Stomach smooth muscle (tissue), 2 donors: Measurements from ENCODE around the gene UBE2E2.

Experiments
- H3K27ac ChIP-seq: one replicate; pipeline ENCODE4 v1.7.0; 2013; ENCODE audit warnings: mild to moderate bottlenecking, low read length, inconsistent platforms
- H3K27me3 ChIP-seq, 2 donors: one replicate each; pipeline ENCODE4 v1.7.0; 2013; ENCODE audit warnings: low read length in 2 of 2; ENCODE audit not compliant: insufficient read depth in 2 of 2, control insufficient read depth in 1 of 2
- H3K36me3 ChIP-seq, 2 donors: one replicate each; pipeline ENCODE4 v1.7.0; 2013; ENCODE audit warnings: low read length in 2 of 2; ENCODE audit not compliant: control insufficient read depth in 2 of 2, insufficient read depth in 2 of 2
- H3K4me1 ChIP-seq: one replicate; pipeline ENCODE4 v1.7.0; 2013; ENCODE audit warnings: low read length; ENCODE audit not compliant: control insufficient read depth, insufficient read depth
- H3K4me3 ChIP-seq, 2 donors: one replicate each; pipeline ENCODE4 v1.7.0; 2013; ENCODE audit warnings: low read length in 2 of 2
- H3K9ac ChIP-seq, 2 donors: one replicate each; pipeline ENCODE4 v1.7.0; 2013; ENCODE audit warnings: low read length in 2 of 2, mild to moderate bottlenecking in 1 of 2
- H3K9me3 ChIP-seq, 2 donors: one replicate each; pipeline ENCODE4 v1.7.0; 2013; ENCODE audit warnings: low read length in 2 of 2; ENCODE audit not compliant: control insufficient read depth in 2 of 2
- donor health status: healthy.
- donor health status: Pancreatic carcinoma.

Gene UBE2E2

DNA sequence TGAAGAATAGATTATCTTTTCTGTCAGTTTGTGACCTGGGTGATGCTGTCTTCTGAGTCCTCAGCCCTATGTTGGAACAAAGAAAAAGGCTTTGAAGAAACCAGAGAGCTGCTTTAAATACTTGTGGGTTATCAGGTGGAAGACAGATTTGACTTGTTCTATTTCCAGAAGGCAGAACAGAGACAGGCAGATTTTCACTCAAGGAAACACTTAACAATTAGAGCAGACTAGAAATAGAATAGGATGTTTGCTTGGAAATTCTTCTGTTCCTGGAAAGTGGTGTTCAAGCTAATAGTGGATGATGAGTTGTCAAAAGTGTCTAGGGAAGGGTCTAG lies 219.4 kb downstream of the UBE2E2 start:
- no peaks in the 10 kb centered on the region for H3K27me3 ChIP-seq
- H3K9me3 ChIP-seq, result no peaks in the 10 kb centered on the region
- H3K4me1 ChIP-seq, result no peaks in the 10 kb centered on the region
- no peaks in the 10 kb centered on the region for H3K36me3 ChIP-seq
- H3K27ac ChIP-seq, result no peak overlapping the region
- no peak overlapping the region for H3K9ac ChIP-seq
- H3K4me3 ChIP-seq, result no peak overlapping the region

DNA sequence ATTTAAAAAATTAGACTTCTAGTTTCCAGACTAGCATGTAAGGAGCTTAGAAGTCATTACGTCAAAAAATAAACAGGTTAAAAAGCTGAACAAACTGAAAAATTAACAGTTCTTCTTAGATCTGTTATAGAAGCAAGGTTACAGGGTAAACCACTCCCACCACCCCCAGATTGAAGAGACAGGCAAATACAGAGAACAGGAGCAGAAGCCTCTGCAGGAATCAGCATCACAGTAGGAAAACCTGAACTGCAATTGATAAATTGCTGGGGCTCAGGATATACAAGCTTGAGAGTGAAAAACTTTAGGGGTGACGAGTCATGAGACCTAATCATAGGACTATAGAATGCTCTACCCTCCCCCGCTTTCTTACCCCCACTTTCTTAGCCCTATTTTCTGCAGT lies 222.3 kb downstream of the UBE2E2 start:
- Histone ChIP-seq H3K27ac (no peak overlapping the region), H3K9ac (no peak overlapping the region), H3K9me3 (no peaks in the 10 kb centered on the region), H3K27me3 (no peaks in the 10 kb centered on the region), H3K4me1 (no peaks in the 10 kb centered on the region), H3K36me3 (no peaks in the 10 kb centered on the region), H3K4me3 (no peak overlapping the region)

DNA sequence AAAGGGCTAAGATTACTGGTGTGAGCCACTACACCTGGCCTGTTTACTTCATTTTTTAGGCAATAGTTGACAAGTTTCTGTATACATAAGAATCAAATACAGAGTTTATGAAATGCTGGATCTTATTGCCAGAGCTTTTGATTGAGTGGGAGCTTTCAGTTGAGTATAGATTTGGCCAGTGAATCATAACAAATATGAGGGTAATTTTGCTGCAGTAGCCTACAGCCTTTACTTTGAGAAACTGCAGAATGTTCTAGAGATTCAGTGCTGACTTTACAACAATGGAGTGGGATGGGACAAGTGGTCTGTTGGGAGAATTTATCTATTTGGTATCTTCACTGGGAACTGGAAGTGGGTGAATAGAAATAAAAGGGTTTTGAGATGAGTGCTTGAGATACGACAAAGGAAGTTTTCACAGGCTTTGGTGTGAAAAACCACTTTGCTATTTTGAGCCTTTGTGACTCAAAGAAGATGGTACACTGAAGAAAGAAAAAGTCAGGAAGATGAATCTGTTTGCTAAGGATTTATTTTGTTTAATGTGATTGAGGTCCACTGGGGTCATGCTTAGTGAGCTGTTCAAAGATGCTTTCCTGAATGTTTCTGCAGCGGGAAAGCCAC lies 227.8 kb downstream of the UBE2E2 start:
- Histone ChIP-seq H3K27me3 (no peaks in the 10 kb centered on the region), H3K9me3 (no peaks in the 10 kb centered on the region), H3K9ac (no peak overlapping the region), H3K27ac (no peak overlapping the region), H3K4me1 (no peaks in the 10 kb centered on the region), H3K4me3 (no peak overlapping the region), H3K36me3 (no peaks in the 10 kb centered on the region)

DNA sequence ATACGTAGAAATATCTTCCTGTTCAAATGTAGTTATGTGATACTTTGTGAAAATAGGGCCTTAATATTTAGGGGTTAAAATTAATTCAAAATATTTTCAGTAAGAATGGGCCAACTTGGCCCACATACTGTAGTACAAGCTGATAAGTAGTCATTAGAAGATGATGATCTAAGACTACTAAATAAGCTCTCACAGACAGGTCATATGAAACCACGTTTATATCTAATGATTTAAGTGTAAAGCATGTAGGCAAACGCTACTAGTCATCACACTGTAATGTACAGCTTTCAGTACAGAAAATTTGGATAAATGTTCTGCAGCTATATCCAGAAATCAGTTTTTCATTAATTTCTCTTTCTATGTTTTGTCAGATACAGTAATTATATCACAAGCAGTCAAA lies 228.6 kb downstream of the UBE2E2 start:
- Histone ChIP-seq H3K4me3 (no peak overlapping the region), H3K4me1 (no peaks in the 10 kb centered on the region), H3K27me3 (no peaks in the 10 kb centered on the region), H3K36me3 (no peaks in the 10 kb centered on the region), H3K9me3 (no peaks in the 10 kb centered on the region), H3K27ac (no peak overlapping the region), H3K9ac (no peak overlapping the region)

DNA sequence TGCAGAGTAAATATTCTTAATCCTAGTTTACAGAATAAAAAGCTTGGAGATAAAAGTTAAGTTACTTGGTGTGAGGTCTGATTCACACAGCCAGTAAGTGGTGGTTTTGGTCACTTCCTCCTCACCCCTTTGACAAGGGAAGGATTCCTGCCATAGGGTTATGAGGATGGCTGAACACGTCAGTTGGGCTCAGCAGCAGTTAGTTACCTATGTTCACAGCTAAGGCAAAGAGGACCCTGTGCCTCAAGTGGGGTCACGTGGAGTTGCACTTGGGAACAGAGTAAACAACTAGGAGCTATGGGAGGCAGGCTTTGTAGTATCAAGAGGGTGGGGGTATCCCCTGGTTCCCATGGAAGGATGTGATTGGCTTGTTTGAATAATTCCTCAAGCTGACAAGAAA lies 232.2 kb downstream of the UBE2E2 start:
- H3K9ac ChIP-seq, result no peak overlapping the region
- no peaks in the 10 kb centered on the region for H3K9me3 ChIP-seq
- no peaks in the 10 kb centered on the region for H3K4me1 ChIP-seq
- no peaks in the 10 kb centered on the region for H3K27me3 ChIP-seq
- no peak overlapping the region for H3K4me3 ChIP-seq
- H3K27ac ChIP-seq, result no peak overlapping the region
- H3K36me3 ChIP-seq, result no peaks in the 10 kb centered on the region

DNA sequence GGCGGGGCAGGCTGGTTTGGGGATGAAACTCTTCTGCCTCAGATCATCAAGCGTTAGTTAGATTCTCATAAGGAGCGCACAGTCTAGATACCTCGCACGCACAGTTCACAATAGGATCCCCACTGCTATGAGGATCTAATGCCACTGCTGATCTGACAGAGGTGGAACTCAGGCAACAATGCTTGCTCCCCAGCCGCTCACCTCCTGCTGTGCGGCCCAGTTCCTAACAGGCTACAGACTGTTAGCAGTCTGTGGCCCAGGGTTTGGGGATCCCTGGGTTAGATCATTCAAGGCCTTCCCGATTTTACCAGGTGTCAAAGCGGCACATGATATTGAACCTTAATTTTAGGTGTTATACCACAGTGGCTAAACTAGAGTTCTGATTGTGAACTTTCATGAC lies 232.8 kb downstream of the UBE2E2 start:
- Histone ChIP-seq H3K9me3 (no peaks in the 10 kb centered on the region), H3K4me1 (no peaks in the 10 kb centered on the region), H3K4me3 (no peak overlapping the region), H3K9ac (no peak overlapping the region), H3K27me3 (no peaks in the 10 kb centered on the region), H3K27ac (no peak overlapping the region), H3K36me3 (no peaks in the 10 kb centered on the region)

DNA sequence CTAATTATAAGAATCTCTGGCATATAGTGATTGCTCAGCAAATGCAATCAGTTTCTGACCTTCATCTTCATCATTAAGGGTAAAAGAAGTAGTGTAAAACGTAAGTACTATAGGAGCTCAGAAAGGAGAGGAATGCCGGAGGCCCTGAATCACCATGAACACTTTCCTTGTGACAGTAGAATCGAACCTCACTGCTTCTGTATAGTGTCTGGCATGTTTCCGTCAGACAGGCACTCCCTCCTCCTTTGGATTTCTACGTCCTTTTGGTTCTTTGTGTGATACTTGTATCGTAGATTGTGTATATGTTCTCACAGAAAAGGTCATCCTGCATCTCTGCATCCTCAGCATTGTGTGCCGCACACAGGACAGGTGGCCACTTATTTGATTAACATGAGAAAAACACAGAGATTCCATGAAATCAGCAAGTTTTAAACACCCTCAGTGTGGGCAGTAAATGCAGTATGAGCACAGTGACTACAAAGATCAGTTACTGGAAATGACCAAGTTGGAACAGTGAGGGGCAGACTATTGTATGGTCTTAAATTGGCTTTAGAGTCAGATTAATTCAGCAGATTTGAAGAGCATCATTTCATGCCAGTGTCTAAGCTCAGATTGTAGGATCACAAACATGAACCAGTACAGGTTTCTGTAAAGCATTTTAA lies 234.5 kb downstream of the UBE2E2 start:
- no peaks in the 10 kb centered on the region for H3K4me1 ChIP-seq
- no peaks in the 10 kb centered on the region for H3K9me3 ChIP-seq
- no peak overlapping the region for H3K4me3 ChIP-seq
- H3K27ac ChIP-seq, result no peak overlapping the region
- H3K27me3 ChIP-seq, result no peaks in the 10 kb centered on the region
- H3K36me3 ChIP-seq, result no peaks in the 10 kb centered on the region
- H3K9ac ChIP-seq, result no peak overlapping the region

DNA sequence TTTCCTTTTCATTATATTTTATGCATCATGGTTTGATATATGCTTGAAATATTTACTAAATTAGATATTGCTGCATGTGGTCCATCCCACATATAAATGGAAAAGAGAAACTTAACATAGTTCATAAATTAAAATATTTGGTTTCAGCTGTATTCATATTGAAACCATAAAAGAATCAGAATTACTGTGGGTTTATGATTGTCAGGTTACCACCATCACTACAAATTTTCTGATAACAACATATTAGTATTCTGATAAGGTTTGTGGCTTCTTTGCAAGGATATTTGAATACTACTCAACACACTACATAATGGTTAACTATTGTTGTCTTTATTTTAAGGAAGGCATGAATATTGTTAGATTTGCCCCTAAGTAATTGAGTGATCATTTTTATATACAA lies 235.5 kb downstream of the UBE2E2 start:
- no peak overlapping the region for H3K4me3 ChIP-seq
- no peaks in the 10 kb centered on the region for H3K9me3 ChIP-seq
- H3K9ac ChIP-seq, result no peak overlapping the region
- no peaks in the 10 kb centered on the region for H3K36me3 ChIP-seq
- H3K4me1 ChIP-seq, result no peaks in the 10 kb centered on the region
- H3K27me3 ChIP-seq, result no peaks in the 10 kb centered on the region
- H3K27ac ChIP-seq, result no peak overlapping the region

DNA sequence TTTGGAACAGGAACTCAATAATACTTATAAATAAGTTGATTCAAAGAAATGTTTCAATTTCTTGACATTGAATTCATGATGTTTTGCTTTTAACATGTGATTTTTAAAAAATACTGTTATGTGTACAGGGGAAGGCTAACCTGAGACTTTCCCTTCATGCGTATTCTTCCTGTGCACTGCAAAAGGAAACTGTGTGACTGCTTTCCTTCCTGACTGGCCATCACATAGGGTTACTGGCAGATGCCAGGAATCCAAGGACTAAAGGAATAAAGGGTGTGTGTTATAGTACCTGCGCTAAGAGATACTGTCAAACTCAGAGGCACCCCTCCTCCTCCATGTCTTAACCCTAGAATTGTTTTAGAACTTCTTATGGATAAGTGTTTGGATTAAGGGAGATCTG lies 236.0 kb downstream of the UBE2E2 start:
- no peaks in the 10 kb centered on the region for H3K4me1 ChIP-seq
- no peaks in the 10 kb centered on the region for H3K36me3 ChIP-seq
- no peak overlapping the region for H3K27ac ChIP-seq
- H3K27me3 ChIP-seq, result no peaks in the 10 kb centered on the region
- H3K4me3 ChIP-seq, result no peak overlapping the region
- no peaks in the 10 kb centered on the region for H3K9me3 ChIP-seq
- H3K9ac ChIP-seq, result no peak overlapping the region

DNA sequence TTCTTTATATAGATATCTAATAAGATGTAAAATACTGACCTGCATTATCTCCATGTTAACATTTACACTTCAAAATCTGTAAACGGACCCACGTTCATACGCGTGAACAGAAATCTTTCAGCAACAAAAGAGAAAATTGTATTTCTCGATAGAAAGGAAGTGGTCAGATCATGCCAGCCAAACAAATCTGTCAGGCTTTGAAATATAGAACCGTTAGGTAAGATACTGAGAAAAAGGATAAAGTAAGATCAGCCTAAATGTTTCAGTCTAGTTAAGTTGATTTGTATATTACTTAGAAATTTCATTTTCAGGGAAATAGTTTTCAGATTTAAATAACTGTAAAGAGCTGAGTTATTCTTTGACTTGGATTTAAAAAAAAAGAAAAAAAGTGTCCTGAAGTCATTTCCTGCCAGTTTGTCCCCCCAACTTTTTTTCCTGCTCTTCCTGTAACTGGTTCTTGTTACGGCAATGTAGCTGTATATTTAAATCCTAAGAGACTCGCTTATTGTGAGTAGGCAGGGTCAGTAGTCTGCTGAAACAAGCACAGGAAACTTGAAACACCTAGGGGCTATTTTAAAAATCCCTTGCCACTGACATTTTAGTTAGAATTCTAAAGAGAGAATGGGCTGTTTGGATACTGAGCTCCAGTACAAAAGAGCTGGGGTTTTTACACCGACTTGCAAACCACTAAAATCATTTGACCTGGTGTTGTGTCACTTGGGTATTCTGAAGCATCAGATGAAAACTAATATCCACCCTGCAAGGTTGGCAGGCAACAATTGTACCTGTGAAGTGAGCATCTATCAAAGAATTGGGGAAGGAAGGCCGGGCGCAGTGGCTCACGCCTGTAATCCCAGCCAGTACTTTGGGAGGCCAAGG lies 237.5 kb downstream of the UBE2E2 start:
- H3K9me3 ChIP-seq, result no peaks in the 10 kb centered on the region
- H3K27me3 ChIP-seq, result no peaks in the 10 kb centered on the region
- H3K4me1 ChIP-seq, result no peaks in the 10 kb centered on the region
- H3K4me3 ChIP-seq, result no peak overlapping the region
- H3K36me3 ChIP-seq, result no peaks in the 10 kb centered on the region
- H3K27ac ChIP-seq, result no peak overlapping the region
- no peak overlapping the region for H3K9ac ChIP-seq
